GM12875 (cell line): ENCODE results near the gene PRAC2.

Source experiments
- H3K4me3 ChIP-seq: one replicate; pipeline ENCODE4 v1.5.1; 2011; ENCODE audit warnings: low read depth, low read length, control low read depth
- TF ChIP-seq, protein P1 (sequence below): IDR thresholded peaks from 2 replicates; pipeline ENCODE4 v1.5.1; 2011; ENCODE audit warnings: low read depth, mild to moderate bottlenecking, control low read depth, inconsistent platforms, low read length, moderate library complexity, borderline replicate concordance; ENCODE audit not compliant: insufficient read depth

The PRAC2 gene

DNA sequence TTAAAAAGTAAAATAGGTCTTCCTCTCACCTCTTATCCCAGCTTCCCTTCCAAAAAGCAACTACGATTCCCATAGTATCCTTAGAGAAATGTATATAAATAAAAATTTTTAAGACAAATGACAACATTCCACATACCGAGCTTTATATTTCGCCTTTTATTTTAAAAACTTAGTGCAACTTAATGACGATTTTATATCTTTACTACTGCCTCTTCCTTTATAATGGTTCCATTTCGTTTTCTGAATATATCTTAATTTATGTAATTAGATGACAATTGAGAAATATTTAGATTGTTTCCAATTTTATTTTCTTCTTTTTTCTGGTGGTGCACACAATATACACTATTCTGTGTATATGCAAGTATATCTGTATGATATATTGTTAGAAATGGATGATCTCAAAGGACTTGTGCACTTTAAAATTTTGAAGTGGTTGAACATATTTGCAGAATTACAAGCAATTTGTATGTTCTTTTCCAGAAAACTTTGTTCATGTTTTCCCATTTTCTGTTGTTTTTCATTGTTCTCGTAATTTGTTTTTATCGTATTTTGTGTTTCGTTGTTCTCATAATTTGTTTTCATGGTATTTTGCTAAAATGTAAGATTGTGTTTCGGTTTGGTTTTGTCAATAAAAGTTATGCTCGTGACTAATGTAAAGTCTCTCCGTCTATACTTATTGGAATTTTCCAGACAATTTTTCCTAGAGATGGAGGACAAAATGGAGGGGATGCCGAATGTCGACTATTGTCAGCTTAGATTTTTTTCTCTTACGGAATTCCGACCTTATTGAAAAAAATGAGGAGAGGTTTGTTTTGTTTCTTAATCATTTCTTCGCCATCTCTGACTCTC lies 26.0 kb downstream of the PRAC2 start:
- TF ChIP-seq, protein P1, sequence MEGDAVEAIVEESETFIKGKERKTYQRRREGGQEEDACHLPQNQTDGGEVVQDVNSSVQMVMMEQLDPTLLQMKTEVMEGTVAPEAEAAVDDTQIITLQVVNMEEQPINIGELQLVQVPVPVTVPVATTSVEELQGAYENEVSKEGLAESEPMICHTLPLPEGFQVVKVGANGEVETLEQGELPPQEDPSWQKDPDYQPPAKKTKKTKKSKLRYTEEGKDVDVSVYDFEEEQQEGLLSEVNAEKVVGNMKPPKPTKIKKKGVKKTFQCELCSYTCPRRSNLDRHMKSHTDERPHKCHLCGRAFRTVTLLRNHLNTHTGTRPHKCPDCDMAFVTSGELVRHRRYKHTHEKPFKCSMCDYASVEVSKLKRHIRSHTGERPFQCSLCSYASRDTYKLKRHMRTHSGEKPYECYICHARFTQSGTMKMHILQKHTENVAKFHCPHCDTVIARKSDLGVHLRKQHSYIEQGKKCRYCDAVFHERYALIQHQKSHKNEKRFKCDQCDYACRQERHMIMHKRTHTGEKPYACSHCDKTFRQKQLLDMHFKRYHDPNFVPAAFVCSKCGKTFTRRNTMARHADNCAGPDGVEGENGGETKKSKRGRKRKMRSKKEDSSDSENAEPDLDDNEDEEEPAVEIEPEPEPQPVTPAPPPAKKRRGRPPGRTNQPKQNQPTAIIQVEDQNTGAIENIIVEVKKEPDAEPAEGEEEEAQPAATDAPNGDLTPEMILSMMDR = no peak
- no peak overlapping the region for H3K4me3 ChIP-seq

DNA sequence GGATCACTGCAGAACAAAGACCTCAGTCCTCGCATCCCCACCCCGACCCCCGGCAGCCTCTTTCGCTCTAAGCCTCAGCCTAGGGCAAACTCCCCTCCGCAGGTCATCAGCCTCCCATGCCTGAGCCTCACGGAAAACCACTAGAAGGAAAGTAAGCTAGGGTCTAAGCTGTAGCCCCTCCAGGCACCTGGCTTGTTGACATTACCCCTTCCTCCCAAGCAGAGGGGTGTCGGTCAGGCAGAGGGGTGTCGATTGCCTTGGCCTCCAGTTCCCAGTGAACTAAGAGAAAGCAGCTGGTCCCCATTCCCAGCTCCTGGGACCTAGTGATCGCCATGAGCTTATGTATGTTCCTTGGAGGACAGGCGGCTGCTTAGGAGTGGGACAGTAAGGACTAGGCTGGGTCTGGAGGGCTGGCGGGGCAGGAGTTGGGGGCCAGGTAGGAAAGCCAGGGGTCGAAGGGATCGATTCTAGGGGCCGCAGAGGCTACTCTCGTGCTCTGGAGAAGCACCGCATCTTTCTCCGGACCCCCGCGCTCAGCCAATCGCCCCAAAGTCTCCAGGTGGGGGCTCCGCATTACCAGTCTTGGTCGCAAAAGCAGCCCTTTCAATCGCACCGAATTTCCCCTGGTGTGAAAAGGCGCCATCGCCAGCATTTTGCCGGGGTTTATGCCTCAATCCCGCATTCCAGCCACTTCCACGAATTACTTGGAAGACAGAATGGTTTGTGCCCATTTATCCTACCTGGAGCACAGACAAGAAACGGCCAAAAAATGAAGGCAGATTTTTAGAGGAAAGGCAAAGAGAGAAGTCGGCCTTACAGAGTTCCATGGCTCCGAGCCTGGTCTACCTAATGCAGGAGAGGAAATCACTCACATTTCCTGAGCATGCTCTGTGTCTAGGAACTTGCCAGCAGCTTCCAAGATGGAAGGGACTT lies 26.9 kb downstream of the PRAC2 start:
- TF ChIP-seq, protein P1 = no peak
- no peak overlapping the region for H3K4me3 ChIP-seq

DNA sequence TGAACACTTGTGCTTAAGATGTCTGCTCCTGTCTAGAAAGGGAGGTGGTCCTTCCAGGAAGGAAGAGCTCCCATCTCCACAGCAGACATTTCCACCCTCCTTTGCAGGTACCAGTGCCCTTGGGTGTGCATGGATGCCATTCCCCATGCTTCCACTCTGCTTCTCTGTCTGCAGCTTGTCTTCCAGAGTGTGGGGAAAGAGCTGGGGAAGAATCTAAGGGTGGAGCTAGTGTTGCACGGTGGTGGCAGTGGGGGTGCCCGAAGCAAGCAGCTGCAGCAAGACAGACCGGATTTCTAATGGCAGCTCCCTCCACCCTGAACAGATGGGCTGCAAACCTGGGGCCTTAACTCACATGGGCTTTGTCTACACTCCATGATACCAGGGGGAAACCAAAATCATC lies 28.2 kb downstream of the PRAC2 start:
- no peak overlapping the region for H3K4me3 ChIP-seq
- TF ChIP-seq, protein P1 = no peak

DNA sequence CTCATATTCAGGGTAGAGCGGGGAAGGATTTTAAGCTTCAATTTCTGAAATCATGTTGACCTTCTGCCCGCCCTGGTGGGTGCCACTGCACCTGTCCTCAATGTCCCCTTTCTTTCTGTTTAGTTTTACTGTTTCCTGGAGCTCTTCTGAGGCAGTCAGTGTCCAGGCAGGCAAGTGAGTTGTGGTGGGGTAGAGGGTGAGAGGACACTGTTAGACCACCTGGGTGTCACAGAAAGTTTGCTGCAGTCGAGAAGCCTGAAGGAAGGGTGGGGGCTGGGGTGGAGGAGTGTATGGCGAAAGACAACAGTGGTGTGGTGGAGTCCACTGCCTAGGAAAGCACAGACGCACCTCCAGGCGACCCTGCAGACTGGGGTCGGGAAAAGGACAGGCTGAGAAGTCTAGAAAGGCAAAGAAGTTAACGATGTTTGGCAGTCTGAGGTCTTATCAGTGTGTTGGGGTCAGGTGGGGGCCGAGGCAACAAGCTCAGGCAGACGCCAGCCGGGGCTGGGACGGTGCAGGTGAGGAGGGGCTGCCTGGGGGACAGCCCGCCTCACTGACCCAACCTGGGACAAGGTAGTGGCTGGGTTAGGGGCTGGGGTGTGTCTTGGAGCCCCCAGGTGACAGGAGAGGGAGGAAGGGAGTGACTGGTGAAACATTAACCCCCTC lies 28.9 kb downstream of the PRAC2 start:
- no peak overlapping the region for H3K4me3 ChIP-seq
- TF ChIP-seq, protein P1 = no peak

DNA sequence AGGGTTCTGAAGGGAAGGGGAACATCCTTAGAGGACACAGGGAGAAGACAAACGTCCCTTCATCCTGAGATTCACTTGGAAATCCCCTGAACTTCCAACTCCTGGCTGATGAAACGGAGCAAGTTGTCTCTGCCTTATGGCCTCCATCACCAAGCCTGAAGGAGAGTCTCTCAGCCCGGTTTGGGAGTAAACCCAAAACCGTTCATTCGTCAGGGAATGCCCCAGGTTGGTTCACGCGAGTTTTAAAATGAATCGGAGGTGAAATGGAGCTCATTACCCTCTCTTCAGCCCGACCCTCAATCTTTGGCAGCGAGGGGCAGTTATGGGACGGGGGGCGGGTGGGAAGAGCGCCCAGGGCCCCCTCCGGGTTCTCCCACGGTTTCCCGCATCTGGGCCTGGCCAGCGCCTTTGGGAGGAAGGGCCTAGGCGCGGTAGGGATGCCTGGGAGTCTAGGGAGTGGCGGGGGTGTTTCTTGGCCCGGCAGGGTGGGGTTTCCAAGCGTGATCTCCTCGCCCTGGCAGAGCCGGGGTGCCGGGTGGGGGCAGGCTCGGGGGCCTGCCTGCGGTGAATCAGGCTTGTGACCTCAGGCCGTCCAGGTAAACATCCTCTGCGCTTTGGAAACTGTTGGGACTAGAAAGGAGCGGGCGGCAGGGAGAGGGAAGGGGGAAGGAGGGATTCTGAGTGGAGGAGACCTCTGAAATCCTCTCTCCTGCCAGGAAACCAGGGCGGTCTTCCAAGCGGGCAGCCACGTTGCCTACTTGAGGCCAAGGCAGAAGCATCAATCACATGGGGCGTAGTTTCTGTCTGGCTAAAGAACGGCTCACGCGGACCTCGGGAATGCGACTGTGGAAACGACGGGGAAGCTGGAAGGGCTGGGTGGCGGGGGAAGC lies 29.7 kb downstream of the PRAC2 start:
- H3K4me3 ChIP-seq = no peak overlapping the region
- TF ChIP-seq, protein P1 = no peak
